A549 (cell line): ENCODE results near the gene IRF6. TPM values are rescaled to one million over a fixed set of nuclear protein-coding genes. Genes with fewer than 3 reads are reported as not detected.

Source experiments
- ATAC-seq, 2 experiments: fragments of 200-7000 bp in 1 of 2; fragments of >200 bp in 1 of 2; cut with Nextera tagmentation in 1 of 2; cut with Tn5 transposase in 1 of 2; 3 replicates each; pipeline versions ENCODE4 v1.8.0 to v1.9.1; 2018 to 2020; ENCODE audit warnings: mild to moderate bottlenecking in 1 of 2, moderate library complexity in 1 of 2
- CTCF ChIA-PET: fragments of 300-600 bp; sonication (Branson Sonifier 250); formaldehyde crosslinking; extraction: SDS; loops from one replicate; lab custom pipeline; 2021; ENCODE audit warnings: antibody characterized with exemption, inconsistent platforms; lab: Yijun Ruan, JAX
- POLR2A ChIA-PET: fragments of 350-600 bp; formaldehyde crosslinking; extraction: SDS; loops from one replicate; lab custom pipeline; 2021; ENCODE audit warnings: antibody characterized with exemption, inconsistent platforms; lab: Yijun Ruan, JAX
- DNase-seq, 2 experiments: peaks; one replicate each; pipeline versions ENCODE4 v3.0.0 to v3.0.0-alpha.2; 2011 to 2016; ENCODE audit warnings: low read depth in 1 of 2, low spot score in 1 of 2
- FAIRE-seq: peaks from 2 replicates; lab custom pipeline; 2011; peaks lifted over from hg19 to GRCh38; lab: Jason Lieb, UNC
- H3K27ac ChIP-seq, 2 experiments: fragments of >200 bp; sonication (Bioruptor Twin); formaldehyde crosslinking; 3 replicates each; pipeline ENCODE4 v1.5.1; 2016 to 2017
- H3K4me1 ChIP-seq: fragments of >200 bp; sonication (Bioruptor Twin); formaldehyde crosslinking; 3 replicates; pipeline ENCODE4 v1.6.1; 2016
- H3K4me2 ChIP-seq: fragments of >200 bp; sonication (Bioruptor Twin); formaldehyde crosslinking; 3 replicates; pipeline ENCODE4 v1.6.1; 2016
- H3K4me3 ChIP-seq: fragments of >200 bp; sonication (Bioruptor Twin); formaldehyde crosslinking; 3 replicates; pipeline ENCODE4 v1.5.1; 2016
- H3K9me3 ChIP-seq: fragments of >200 bp; sonication (Bioruptor Twin); formaldehyde crosslinking; 3 replicates; pipeline ENCODE4 v1.6.1; 2016
- CEBPB ChIP-seq, 2 experiments: fragments of >200 bp in 1 of 2; sonication (Bioruptor Twin) in 1 of 2; formaldehyde crosslinking in 1 of 2; IDR thresholded peaks; 2 replicates each; pipeline ENCODE4 v1.6.1; 2012 to 2016
- EHF ChIP-seq: fragments of 250-450 bp; sonication (Bioruptor Pico); IDR thresholded peaks from 2 replicates; pipeline ENCODE4 v1.5.0; 2020; ENCODE audit warnings: mild to moderate bottlenecking
- HDAC2 ChIP-seq: fragments of 200-600 bp; sonication (generic); IDR thresholded peaks from 2 replicates; pipeline ENCODE4 v1.6.1; 2016
- HOXA7 ChIP-seq: fragments of 250-450 bp; sonication (Bioruptor Pico); IDR thresholded peaks from 2 replicates; pipeline ENCODE4 v1.5.0; 2020; ENCODE audit warnings: mild to moderate bottlenecking, moderate library complexity
- HOXB5 ChIP-seq: fragments of 250-450 bp; sonication (Bioruptor Pico); IDR thresholded peaks from 2 replicates; pipeline ENCODE4 v1.5.0; 2020; ENCODE audit warnings: mild to moderate bottlenecking, moderate library complexity
- JUN ChIP-seq, 2 experiments: fragments of >200 bp; sonication (Bioruptor Twin); formaldehyde crosslinking; IDR thresholded peaks; 2 replicates in 1 of 2; 3 replicates in 1 of 2; pipeline ENCODE4 v1.6.1; 2016 to 2017
- JUNB ChIP-seq: fragments of >200 bp; sonication (Bioruptor Twin); formaldehyde crosslinking; IDR thresholded peaks from 2 replicates; pipeline ENCODE4 v1.6.1; 2016
- MAFK ChIP-seq: fragments of 450-650 bp; IDR thresholded peaks from 2 replicates; pipeline ENCODE4 v1.6.1; 2014; ENCODE audit not compliant: partially characterized antibody
- NPAS2 ChIP-seq: fragments of 250-450 bp; sonication (Bioruptor Pico); IDR thresholded peaks from 2 replicates; pipeline ENCODE4 v1.8.0; 2022; ENCODE audit warnings: mild to moderate bottlenecking, moderate library complexity, borderline replicate concordance
- POLR2AphosphoS2 ChIP-seq: conservative IDR thresholded peaks from 2 replicates; pipeline ENCODE4 v1.6.1; 2012; ENCODE audit warnings: low read length, improper control_type of control experiment, inconsistent platforms
- RARB ChIP-seq: fragments of 250-450 bp; sonication (Bioruptor Pico); IDR thresholded peaks from 2 replicates; pipeline ENCODE4 v1.8.0; 2021; ENCODE audit warnings: mild to moderate bottlenecking, moderate library complexity
- ZC3H11A ChIP-seq: fragments of 450-650 bp; IDR thresholded peaks from 2 replicates; pipeline ENCODE4 v1.6.1; 2014; ENCODE audit warnings: antibody characterized with exemption, mild to moderate bottlenecking
- ZFP36 ChIP-seq: fragments of 450-650 bp; IDR thresholded peaks from 2 replicates; pipeline ENCODE4 v1.6.1; 2014; ENCODE audit warnings: borderline replicate concordance; ENCODE audit not compliant: partially characterized antibody
- WGBS: methylation state at CpG from one replicate; pipeline ENCODE4 v1.1.6; 2017; ENCODE audit errors: missing lambda C conversion rate; 5-methylcytosine and 5-hydroxymethylcytosine counted together
- polyA plus RNA-seq, 4 experiments: library from polyadenylated mRNA; depleted of rRNA in 3 of 4; stranded (reverse); fragments of >200 nt; fragmentation: RNase III in 1 of 4; extraction: RNeasy Plus Mini Kit Qiagen cat#74134 plus additional on column Dnase treatment in 1 of 4; gene quantifications; 2 replicates in 3 of 4; 3 replicates in 1 of 4; pipeline ENCODE4 v1.2.3, GENCODE V29; 2011 to 2017
- TF ChIP-seq, protein P1 (sequence below): fragments of >200 bp; sonication (Bioruptor Twin); formaldehyde crosslinking; IDR thresholded peaks from 3 replicates; pipeline ENCODE4 v1.5.1; 2016
- TF ChIP-seq, protein P2 (sequence below): fragments of 250-450 bp; sonication (Bioruptor Pico); IDR thresholded peaks from 2 replicates; pipeline ENCODE4 v1.5.0; 2020; ENCODE audit warnings: low read depth, mild to moderate bottlenecking, moderate library complexity
- TF ChIP-seq, protein P3 (sequence below): IDR thresholded peaks from 2 replicates; pipeline ENCODE4 v1.6.1; 2012
- TF ChIP-seq, protein P4 (sequence below): fragments of 150-350 bp; IDR thresholded peaks from 2 replicates; pipeline ENCODE4 v1.6.1; 2014; ENCODE audit warnings: low read depth, mild to moderate bottlenecking, low read length

Gene IRF6
- polyA plus RNA-seq, 2 of the 4 experiments (the other 2 are of a cell fraction), result 0.08 to 0.22 TPM

DNA sequence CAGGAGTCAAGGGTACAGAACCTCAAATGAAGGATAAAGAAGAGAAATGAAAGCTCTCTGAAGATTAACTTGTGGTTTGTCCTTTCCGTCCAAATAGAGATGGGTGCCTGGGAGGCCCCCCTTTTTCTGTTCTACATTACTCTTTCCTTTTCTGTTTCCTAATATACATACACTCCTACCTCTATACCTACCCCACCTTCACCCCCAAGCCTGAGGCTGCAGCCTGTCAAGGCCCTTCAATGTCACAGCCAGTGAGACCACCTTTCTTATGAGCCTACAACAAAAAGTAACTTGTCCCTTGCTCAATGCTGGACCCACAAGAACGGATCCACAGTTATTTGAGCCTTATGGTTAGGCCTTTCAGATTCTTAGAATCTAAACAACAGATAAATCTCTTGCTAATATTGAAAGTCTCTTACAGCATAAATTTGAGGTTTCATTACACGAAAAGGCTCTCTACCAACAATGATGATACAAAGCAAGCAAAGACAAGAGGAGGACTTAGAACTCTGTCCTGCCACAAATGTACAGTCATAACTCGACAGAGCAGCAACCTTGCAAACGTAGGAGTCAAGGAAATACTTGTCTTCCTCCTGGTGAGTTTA is 54.2 kb downstream of the IRF6 start:
- TF ChIP-seq ZFP36, result no peak
- TF ChIP-seq POLR2AphosphoS2, result no peak
- TF ChIP-seq HOXB5 (CRISPR knock-in tag), result no peak
- TF ChIP-seq, protein P1, sequence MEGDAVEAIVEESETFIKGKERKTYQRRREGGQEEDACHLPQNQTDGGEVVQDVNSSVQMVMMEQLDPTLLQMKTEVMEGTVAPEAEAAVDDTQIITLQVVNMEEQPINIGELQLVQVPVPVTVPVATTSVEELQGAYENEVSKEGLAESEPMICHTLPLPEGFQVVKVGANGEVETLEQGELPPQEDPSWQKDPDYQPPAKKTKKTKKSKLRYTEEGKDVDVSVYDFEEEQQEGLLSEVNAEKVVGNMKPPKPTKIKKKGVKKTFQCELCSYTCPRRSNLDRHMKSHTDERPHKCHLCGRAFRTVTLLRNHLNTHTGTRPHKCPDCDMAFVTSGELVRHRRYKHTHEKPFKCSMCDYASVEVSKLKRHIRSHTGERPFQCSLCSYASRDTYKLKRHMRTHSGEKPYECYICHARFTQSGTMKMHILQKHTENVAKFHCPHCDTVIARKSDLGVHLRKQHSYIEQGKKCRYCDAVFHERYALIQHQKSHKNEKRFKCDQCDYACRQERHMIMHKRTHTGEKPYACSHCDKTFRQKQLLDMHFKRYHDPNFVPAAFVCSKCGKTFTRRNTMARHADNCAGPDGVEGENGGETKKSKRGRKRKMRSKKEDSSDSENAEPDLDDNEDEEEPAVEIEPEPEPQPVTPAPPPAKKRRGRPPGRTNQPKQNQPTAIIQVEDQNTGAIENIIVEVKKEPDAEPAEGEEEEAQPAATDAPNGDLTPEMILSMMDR, result no peak
- no peak overlapping the region for H3K4me2 ChIP-seq
- H3K27ac ChIP-seq, result no peak overlapping the region
- 32% methylated on average over 5 of the region's 5 CpGs for WGBS
- DNase-seq, result no peak
- H3K4me1 ChIP-seq, result peaks cover 7% of the 10 kb centered on the region; the same call in 1 of the 3 replicates
- POLR2A ChIA-PET, result no interaction called here
- no peak for FAIRE-seq
- CTCF ChIA-PET, result interaction anchor here (0.9 to 1.1 kb wide), 2 partner anchors 10 to 132 kb away, joined by 3 read pairs; no protein-coding TSS in a partner anchor
- H3K9me3 ChIP-seq, result no peaks in the 10 kb centered on the region
- H3K4me3 ChIP-seq, result no peak overlapping the region
- ATAC-seq, result no peak

DNA sequence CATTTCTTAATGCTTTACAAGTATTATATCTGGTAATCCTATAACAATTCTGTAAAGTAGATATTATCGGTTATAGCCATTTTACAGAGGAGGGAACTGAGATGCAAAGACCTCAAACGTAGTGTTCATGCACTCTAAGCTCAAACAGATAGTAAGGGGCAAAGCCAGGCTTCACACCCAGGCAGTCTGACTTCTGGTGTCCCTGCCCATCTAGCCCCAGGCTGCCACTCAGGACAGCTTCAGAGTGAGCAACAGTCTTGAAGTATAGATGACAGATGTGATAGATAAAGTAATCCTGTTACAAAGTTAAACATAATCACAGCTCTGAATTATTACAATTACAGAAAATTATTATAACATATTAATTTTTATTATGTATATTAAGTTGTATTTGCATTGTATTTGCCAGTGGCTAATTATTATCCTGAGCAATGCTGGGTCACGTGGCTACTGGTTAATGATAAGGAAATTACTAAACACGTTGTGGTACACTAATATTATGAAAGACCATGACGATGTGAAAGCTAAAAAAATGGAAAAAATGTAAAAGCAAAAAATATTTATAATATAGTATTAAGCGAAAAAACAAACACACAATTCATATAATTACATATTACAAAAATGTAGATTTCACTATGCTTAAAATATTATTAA is 56.1 kb downstream of the IRF6 start:
- ChIA-PET CTCF (interaction anchor here (0.8 to 2.8 kb wide), 6 partner anchors 10 to 217 kb away, joined by 3 to 22 read pairs (median 4); no protein-coding TSS in a partner anchor), POLR2A (no interaction called here)
- WGBS, result 32% methylated on average over 6 of the region's 6 CpGs
- TF ChIP-seq NPAS2 (no peak), HOXB5 (CRISPR knock-in tag) (no peak), EHF (no peak), JUNB (no peak), CEBPB (IDR thresholded peaks at IDR 0.05) (no peak), ZC3H11A (no peak), JUN (IDR thresholded peaks at IDR 0.05) (no peak), HOXA7 (CRISPR knock-in tag) (no peak), RARB (CRISPR knock-in tag) (no peak), HDAC2 (no peak), MAFK (no peak)
- TF ChIP-seq, protein P2, sequence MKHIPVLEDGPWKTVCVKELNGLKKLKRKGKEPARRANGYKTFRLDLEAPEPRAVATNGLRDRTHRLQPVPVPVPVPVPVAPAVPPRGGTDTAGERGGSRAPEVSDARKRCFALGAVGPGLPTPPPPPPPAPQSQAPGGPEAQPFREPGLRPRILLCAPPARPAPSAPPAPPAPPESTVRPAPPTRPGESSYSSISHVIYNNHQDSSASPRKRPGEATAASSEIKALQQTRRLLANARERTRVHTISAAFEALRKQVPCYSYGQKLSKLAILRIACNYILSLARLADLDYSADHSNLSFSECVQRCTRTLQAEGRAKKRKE (CRISPR knock-in tag), result no peak
- TF ChIP-seq, protein P3, sequence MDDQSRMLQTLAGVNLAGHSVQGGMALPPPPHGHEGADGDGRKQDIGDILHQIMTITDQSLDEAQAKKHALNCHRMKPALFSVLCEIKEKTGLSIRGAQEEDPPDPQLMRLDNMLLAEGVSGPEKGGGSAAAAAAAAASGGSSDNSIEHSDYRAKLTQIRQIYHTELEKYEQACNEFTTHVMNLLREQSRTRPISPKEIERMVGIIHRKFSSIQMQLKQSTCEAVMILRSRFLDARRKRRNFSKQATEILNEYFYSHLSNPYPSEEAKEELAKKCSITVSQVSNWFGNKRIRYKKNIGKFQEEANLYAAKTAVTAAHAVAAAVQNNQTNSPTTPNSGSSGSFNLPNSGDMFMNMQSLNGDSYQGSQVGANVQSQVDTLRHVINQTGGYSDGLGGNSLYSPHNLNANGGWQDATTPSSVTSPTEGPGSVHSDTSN, result no peak
- TF ChIP-seq, protein P4, sequence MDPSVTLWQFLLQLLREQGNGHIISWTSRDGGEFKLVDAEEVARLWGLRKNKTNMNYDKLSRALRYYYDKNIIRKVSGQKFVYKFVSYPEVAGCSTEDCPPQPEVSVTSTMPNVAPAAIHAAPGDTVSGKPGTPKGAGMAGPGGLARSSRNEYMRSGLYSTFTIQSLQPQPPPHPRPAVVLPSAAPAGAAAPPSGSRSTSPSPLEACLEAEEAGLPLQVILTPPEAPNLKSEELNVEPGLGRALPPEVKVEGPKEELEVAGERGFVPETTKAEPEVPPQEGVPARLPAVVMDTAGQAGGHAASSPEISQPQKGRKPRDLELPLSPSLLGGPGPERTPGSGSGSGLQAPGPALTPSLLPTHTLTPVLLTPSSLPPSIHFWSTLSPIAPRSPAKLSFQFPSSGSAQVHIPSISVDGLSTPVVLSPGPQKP, result no peak
- TF ChIP-seq, protein P1, result no peak
- peaks cover 7% of the 10 kb centered on the region; the same call in 1 of the 3 replicates for H3K4me1 ChIP-seq
- H3K9me3 ChIP-seq, result no peaks in the 10 kb centered on the region
- no peak overlapping the region for H3K27ac ChIP-seq
- H3K4me2 ChIP-seq, result no peak overlapping the region
- ATAC-seq (no peak), DNase-seq (no peak), FAIRE-seq (no peak)
- H3K4me3 ChIP-seq, result no peak overlapping the region
